GM21381 (cell line): ENCODE data around the gene THAP8.
"Not testable (repeated sequence)": the region's sequence is repeated elsewhere in the genome, so short reads cannot be mapped to it uniquely, and the experiment has no call there.

Experiments
- ATAC-seq: cut with Tn5 transposase; IDR thresholded peaks from one replicate; pipeline ENCODE4 v1.9.1; 2021; ENCODE audit warnings: mild to moderate bottlenecking, moderate library complexity; ENCODE audit not compliant: unreplicated experiment

The THAP8 gene

DNA sequence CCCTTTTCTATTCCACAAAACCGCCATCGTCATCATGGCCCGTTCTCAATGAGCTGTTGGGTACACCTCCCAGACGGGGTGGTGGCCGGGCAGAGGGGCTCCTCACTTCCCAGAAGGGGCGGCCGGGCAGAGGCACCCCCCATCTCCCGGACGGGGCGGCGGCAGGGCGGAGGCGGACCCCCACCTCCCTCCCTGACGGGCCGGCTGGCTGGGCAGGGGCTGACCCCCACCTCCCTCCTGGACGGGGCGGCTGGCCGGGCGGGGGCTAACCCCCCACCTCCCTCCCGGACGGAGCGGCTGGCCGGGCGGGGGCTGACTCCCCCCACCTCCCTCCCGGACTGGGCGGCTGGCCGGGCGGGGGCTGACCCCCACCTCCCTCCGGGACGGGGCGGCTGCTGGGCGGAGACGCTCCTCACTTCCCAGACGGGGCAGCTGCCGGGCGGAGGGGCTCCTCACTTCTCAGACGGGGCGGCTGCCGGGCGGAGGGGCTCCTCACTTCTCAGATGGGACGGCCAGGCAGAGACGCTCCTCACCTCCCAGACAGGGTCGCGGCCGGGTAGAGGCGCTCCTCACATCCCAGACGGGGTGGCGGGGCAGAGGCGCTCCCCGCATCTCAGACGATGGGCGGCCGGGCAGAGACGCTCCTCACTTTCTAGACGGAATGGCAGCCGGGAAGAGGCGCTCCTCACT is 14.9 kb upstream of the THAP8 start:
- not testable (repeated sequence) for ATAC-seq

DNA sequence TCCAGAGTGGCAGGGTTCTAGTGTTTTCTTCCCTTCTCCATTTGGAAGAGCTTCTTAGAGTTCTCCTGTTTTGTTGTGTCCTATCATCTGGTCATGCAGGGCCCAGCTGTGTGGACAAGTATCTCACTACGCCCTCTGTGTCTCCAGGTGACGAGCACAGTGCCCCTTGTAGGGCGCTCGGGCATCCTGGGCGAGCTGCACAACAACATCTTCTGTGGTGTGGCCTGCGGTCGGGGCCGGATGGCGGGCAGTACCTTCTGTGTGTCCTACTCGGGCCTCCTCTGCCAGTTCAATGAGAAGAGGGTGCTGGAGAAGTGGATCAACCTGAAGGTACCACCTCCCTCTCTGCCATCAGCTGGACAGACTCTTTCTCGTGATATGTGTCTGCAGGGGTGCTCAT is 13.6 kb upstream of the THAP8 start:
- no peak for ATAC-seq

DNA sequence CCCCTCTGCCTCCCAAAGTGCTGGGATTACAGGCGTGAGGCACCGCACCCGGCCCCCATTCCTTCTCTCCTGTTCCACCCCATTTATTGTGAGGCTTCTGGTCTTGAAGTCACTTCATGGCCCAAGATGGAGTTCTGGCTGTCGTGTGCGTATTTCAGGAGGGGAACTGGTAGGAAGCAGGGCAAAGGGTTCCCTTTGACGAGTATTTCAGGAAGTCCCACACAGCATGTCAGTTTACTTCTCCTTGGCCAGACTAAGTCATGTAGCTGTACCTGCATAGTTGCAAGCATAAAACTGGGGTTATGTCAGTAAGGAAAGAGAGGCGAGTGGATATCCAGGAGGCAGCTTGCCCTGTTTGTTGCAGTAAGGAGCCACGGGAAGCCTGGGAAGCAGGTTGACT is 10.7 kb upstream of the THAP8 start:
- no peak for ATAC-seq

DNA sequence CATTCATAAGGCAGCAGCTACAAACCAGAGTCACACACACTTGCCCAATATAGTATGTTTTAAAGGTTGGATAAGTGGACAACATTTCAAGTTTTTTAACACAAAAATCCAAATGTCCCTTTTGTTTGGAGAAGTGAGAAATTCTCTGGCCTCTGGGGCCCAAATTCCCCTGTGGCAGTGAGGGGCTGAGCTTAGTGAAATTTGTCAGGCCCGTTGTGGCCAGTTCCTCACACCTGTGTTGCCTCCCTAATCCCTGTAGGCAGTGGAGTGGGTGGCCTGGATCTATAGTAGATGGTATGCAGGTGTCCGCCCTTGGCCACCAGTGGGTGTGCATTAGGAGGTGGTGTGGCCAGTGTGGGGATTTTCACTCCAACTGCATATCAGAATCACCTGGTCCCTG is 7.3 kb upstream of the THAP8 start:
- no peak for ATAC-seq

DNA sequence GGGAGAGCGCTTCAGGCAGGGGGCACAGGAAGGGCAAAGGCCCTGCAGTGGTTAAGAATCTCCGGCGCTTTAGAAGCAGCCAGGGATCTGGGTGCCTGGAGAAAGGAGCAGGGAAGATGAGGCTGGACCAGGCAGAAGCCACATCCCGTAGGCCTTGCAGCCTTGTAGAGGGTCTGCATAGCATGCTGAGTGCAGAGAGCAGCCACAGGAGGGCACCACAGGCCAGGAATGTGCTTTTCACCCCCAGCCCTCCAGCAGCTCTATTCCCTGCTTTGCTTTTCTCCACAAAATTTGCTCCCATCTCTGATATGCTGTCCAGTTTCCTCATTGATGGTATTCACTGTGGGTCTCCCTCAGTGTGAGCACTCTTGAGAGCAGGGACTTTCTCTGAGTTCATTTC is 6.3 kb upstream of the THAP8 start:
- ATAC-seq, result no peak

DNA sequence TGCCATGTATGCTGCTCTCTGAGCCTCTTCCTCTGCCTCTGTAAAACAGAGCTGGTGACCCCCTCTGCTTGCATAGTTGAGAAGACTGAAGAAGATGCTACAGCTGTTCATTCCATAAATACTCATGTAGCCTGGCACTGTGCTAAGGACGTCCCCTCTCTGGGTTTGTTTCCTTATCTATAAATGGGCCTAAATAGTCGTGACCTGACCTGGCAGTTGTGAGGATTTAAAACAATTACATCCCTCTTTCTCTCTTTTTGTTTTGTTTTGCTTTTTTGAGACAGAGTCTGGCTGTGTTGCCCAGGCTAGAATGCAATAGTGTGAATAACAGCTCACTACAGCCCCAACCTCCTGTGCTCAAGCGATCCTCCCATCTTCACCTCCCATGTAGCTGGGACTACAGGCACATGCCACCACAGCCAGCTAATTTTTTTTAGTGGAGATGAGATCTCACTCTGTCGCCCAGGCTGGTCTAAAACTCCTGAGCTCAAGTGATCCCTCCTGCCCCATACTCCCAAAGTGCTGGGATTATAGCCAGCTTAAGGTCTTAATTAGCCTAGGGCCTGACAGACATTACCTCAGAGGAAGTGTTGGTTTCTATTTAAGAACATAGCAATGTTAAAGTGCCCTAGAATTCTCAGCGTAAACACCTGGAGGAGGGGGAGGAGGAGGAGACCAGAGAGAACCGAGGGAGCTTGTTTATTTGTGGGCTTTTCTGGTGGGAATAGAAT is 5.3 kb upstream of the THAP8 start:
- no peak for ATAC-seq

DNA sequence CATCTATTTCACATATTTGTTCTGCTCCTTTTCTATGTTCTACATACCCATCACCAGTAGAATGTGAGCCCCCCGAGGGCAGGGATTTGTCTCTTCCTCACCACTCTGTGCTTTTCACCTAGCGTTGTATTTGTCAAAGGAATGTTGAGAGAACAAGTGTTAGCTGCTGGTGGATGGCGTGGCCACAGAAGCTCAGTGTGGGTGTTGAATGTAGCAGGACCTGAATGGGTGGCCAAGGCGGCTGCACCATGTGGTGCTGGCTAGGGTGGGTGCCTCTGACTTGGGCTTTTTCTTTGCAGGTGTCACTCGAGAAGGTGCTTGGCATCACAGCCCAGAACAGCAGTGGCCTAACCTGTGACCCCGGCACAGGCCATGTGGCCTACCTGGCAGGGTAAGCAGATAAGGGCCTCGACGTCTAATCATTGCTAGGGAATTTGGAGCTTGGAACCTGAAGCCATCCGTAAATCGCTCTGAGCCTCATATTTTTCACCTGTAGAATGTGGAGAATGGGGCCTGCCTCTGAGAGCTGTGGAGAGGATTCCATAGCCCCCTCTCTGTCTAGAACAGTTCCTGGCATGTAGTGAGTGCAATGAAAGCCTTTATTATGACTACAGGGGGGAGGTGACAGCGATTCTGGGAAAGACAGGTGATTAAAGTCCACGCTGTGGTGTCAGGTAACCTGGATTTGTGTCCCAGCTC is 4.5 kb upstream of the THAP8 start:
- no peak for ATAC-seq

DNA sequence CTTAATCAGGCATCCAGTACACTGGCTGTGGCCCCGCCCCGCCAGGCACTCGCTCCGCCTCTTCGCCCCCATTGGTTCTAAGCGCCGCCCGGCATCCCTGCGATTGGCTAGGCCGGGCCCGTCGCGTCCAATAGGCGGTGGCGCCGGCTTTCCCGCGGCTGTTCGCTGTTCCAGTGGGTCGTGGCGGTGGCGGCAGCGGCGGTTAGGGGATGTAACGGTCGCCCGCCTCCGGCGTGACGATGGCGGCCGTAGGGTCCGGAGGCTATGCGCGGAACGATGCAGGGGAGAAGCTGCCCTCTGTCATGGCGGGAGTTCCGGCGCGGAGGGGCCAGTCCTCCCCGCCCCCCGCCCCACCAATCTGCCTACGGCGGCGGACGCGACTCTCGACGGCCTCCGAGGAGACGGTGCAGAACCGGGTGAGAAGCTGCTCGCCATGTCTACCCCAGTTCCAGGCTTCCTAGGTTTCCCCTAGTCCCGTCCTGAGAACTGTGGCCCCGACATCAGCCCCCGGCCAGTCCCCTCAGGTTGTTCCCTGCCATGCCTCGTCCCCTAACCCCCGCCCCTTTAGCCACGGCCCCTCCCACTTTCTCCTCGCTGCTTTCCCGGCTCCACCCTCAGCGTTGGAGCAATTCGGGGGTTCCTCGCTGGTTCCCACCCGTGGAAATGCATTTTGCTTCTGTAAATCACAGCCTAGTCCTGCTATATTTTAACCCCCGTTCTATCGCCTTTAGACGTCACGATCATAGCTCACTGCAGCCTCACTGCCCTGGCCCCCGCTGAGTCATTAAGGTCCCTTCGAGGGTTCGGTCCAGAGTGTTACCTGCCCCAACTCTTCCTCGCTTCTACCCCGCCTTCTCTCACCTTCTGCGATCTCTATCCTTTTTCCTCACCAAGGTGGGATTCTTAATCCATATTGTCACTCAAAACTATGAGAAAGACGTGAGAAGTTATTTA is 925 bp upstream of the THAP8 start, which contains the start of gene WDR62:
Gene WDR62 (plus strand): TSS at position 165 of the 954 bp plus-strand sequence. CDS start 75 bp downstream, at position 240.
- peak; percentile 69 for ATAC-seq

DNA sequence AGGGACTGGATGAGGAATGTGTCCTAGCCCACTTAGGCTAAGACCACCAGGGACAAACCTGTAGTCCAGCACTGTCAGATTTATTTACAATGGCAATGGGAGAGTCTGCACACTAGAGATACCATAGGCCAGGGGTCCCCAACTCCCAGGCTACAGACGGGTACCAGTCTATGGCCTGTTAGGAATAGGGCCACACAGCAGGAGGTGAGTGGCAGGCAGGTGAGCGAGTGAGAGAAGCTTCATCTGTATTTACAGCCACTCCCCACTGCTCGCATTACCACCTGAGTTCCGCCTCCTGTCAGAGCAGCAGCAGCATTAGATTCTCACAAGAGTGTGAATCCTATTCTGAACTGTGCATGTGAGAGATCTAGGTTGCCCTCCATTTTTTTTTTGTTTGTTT is 2.4 kb downstream of the THAP8 start:
- no peak for ATAC-seq

DNA sequence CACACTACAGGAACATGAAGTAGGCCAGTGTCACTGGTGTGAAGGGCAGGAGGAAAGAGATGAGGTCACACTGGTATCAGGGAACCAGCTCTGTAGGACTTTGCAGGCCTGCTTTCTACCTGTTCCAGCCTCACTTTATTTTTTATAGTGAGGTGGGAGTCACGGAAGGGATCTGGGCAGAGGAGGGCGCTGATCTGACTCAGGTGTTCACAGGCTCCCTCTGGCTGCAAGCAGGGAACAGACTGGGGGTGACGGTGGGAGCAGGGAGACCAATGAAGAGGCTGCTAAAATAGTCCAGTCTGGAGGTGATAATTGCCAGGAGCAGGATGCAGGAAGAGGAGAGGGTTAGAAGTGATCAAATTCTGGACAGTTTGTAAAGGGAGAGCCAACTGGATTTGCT is 2.8 kb downstream of the THAP8 start:
- ATAC-seq, result no peak

DNA sequence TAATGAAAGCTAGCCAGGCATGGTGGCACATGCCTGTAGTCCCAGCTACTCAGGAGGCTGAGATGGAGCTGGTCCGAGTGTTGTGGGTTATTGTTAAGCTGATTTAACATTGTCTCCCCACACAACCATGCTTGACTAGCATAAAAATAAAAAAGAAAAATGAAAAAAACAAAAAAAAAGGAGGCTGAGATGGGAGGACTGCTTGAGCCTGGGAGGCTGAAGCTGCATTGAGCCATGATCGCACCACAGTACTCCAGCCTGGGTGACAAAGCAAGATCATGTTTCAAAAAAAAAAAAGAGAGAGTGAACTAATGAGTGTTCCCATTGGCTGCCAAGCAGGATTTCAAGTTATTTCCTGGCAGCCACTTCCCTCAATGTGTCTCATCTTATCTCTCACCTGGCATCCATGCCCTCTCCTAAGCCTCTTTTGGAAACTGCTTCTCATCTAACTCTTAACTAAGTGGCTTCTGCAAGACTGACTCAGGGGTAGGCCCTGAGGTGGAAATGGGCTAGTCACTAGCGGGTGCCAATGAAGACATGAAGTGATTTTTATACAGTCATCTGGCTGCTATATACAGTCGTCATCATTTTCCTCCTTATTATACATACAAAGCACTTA is 4.9 kb downstream of the THAP8 start:
- no peak for ATAC-seq

DNA sequence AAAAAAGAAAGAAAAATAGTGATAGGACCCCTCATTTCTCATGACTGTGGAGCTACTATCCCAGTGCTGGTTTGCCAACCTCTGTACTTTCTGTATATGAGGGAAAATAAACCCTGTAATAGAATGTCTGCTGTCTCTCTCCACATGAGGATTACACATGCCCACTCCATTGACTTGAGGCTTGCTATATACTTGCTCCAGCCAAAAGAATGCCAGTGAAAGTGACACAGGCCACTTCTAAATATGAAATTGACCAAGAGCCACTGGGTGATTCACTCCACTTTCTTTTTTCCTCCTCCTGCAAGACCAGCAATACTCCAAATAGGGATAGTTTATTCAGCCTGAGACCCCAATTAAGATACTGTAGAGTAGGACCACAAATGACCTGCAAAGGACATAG is 6.2 kb downstream of the THAP8 start:
- ATAC-seq, result no peak

DNA sequence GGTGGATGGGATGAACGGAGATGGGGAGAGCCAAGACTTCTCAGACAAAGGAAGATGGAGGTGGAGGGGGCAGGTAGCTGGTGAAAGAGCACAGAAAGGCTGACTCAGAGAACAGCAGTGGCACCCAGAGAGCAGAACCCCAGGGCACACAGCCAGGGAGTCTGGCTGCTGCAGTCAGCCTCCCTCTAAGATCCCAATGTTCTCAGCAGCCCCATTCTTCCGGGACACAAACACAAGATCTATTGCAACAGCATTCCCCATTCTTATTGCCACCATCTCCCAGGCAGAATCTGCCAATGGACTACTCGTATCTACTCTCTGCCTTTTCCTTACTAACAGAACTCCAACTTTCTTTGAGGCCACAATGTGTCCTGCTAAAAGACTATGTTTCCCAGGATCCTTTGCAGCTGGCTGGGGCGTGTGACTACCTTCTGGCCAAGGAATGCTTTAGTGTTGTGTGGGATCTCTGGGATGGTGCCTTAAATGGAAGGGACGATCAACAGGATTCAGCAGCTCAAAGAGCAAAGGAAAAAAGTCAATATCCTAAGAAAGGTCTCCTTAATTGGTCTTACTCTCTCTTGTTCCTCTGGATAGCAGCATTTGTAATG is 7.5 kb downstream of the THAP8 start:
- ATAC-seq, result no peak

DNA sequence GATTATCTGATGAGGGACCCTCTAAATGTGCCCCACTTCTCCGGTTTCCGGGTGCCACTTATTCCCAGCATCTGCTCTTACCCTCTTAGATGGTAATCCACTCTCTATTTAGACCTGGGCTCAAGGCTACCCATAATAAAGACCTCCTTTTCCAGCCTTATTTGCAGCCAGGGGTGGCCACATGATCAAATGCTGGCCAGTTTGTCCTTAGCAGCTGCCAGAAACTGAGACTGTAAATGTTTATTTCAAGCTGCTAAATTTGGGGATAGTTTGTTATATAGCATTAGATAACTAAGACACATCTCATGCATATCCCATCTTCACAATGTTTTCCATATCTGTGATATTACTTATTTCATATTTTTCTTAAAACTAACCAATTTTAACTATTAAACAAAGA is 10.1 kb downstream of the THAP8 start:
- ATAC-seq, result no peak

DNA sequence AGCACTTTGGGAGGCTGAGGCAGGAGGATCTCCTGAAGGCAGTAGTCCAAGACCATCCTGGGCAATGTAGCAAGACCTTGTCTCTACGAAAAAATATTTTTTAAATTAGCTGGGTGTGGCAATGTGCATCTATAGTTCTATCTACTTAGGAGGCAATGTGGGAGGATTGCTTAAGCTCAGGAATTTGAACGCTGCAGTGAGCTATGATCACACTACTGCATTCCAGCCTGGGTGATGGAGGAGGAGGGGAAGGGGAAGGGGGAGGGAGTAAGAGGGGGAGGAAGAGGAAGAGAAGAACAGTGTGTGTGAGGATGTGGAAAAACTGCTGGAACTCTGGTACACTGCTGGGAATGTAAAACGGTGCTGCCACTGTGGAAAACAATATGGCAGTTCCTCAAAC is 12.3 kb downstream of the THAP8 start:
- no peak for ATAC-seq

DNA sequence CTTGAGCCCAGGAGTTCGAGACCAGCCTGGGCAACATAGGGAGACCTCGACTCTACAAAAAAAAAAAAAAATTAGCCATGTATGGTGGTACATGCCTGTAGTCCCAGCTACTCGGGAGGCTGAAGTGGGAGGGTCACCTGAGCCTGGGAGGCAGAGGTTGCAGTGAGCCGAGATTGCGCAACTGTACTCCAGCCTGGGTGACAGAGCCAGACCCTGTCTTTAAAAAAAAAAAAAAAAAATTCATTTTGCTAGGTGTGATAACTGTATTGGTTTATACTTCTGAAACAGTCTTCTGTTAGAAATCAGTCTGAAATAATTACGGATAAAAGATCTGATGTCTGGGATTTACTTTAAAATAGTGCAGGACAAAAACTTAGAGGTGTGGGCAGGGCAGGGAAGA is 13.0 kb downstream of the THAP8 start:
- not testable (repeated sequence) for ATAC-seq

DNA sequence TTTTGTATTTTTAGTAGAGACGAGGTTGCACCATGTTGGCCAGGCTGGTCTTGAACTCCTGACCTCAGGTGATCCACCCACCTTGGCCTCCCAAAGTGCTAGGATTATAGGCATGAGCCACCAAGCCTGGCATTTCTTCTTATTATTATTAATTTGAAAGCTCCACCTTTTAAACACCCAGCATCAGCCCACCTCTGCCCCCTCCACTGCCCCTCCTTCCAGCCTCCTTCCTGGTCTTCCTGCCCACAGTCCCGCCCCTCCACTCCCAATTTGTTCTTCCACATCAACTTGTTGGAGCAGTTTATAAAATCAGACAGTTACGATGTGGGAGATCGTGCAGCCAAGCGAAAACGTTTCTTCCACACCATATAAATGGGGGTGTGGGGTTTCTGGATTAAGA is 13.6 kb downstream of the THAP8 start:
- no peak for ATAC-seq

DNA sequence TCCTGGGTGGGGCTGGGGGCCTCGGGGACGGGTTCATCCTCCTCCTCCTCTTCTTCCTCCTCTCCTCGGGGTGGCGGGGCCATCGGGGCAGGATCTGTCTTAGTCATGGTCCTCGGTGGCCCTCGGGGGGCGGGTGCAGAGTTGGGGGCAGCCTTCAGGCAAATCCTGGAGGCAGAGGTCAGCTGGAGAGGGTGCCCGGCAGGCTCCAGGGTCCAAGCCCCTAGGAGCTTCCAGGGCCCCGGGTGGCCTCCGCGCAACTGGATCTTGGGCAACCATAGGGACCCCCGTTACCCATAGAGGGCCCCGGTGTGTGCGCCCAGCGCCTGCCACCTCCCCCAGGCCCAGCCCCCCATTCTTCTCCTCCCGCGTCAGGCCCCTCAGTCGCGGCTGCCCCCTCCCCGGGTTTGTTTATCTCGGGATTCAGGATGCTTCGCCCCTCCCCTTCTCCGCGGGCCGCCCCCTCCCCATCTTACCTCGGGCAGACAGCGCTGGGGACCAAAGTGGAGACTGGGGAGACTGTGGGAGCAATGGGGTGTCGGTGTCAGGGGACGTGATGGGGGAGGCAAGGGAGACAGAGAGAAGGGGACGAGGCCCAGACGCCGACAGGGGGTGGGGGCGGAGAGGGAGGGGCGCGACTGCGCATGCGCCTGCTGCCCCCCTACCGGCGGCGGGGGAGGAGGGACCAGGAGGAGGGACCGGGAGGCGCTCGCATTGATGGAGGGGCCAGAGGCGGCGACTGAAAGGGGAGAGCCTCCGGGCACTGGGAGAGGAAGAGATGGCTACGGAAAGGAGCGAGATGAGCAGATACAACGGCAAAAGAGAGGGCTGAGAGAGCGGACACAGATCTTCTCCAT is 21.6 kb downstream of the THAP8 start, which contains the start of gene CLIP3:
Gene CLIP3 (minus strand): TSS at position 623 of the 854 bp plus-strand sequence. CDS start 516 bp downstream, at position 107.
- ATAC-seq, result no peak

DNA sequence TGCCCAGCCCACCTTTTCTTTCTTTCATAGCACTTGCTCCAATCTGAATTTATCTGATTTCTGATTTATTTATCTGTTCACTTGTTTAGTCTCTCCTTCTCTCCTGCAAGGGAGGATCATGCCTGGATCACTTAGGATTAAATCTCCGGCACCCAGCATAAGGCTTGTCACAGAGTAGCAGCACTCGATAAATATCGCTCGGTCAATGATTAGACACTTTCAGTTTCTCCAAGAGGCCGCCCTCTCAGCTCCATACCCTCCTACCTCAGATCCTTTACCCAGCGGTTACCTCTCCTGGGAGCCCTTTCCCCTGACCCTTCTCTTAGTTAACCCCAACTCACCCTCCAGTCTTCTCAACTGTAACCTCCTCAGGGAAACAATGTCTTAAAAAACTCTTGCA is 22.8 kb downstream of the THAP8 start:
- ATAC-seq, result no peak
